Loucy (cell line): ENCODE measurements around the gene LIMS3.
"Not testable (repeated sequence)": the region's sequence is repeated elsewhere in the genome, so short reads cannot be mapped to it uniquely, and the experiment has no call there.

Source experiments
- H2AFZ ChIP-seq: fragments of 200-600 bp; sonication (generic); 2 replicates; pipeline ENCODE4 v1.6.0; 2016; ENCODE audit warnings: antibody characterized with exemption, mild to moderate bottlenecking, low read length, moderate library complexity
- H3F3A ChIP-seq: fragments of 200-600 bp; 2 replicates; pipeline ENCODE4 v1.6.0; 2016; ENCODE audit warnings: antibody characterized with exemption, low read depth, mild to moderate bottlenecking
- H3K27me3 ChIP-seq: fragments of 200-600 bp; sonication (generic); 2 replicates; pipeline ENCODE4 v1.6.1; 2014; ENCODE audit warnings: low read length, mild to moderate bottlenecking; ENCODE audit not compliant: insufficient read depth, poor library complexity, severe bottlenecking
- H3K36me3 ChIP-seq: fragments of 200-600 bp; sonication (generic); 2 replicates; pipeline ENCODE4 v1.6.1; 2016; ENCODE audit warnings: low read length; ENCODE audit not compliant: insufficient read depth
- H3K4me1 ChIP-seq: fragments of 200-600 bp; sonication (generic); 2 replicates; pipeline ENCODE4 v1.5.1; 2014; ENCODE audit warnings: low read length, mild to moderate bottlenecking; ENCODE audit not compliant: insufficient read depth, poor library complexity, severe bottlenecking
- H3K4me2 ChIP-seq: fragments of 200-600 bp; sonication (generic); 2 replicates; pipeline ENCODE4 v1.6.0; 2014; ENCODE audit warnings: antibody characterized with exemption, low read length, low read depth, mild to moderate bottlenecking; ENCODE audit not compliant: poor library complexity, severe bottlenecking
- H3K4me3 ChIP-seq: fragments of 200-600 bp; sonication (generic); 2 replicates; pipeline ENCODE4 v1.5.1; 2014; ENCODE audit warnings: low read length, mild to moderate bottlenecking, mixed read lengths; ENCODE audit not compliant: poor library complexity, severe bottlenecking
- H3K79me2 ChIP-seq: fragments of 200-600 bp; sonication (generic); 2 replicates; pipeline ENCODE4 v1.6.1; 2014; ENCODE audit warnings: low read length; ENCODE audit not compliant: insufficient read depth
- H3K9ac ChIP-seq: fragments of 200-600 bp; sonication (generic); 2 replicates; pipeline ENCODE4 v1.6.0; 2014; ENCODE audit warnings: mild to moderate bottlenecking, low read depth, low read length, moderate library complexity; ENCODE audit not compliant: poor library complexity, severe bottlenecking
- H3K9me2 ChIP-seq: fragments of 200-600 bp; sonication (generic); replicated peaks from 2 replicates; pipeline ENCODE4 v1.6.1; 2016; ENCODE audit warnings: low read depth, low read length, mixed read lengths
- H3K9me3 ChIP-seq: fragments of 200-600 bp; sonication (generic); 2 replicates; pipeline ENCODE4 v1.6.1; 2014; ENCODE audit warnings: mild to moderate bottlenecking, antibody characterized with exemption, low read length, low read depth; ENCODE audit not compliant: insufficient read depth
- H4K20me1 ChIP-seq: fragments of 200-600 bp; sonication (generic); 2 replicates; pipeline ENCODE4 v1.6.0; 2014; ENCODE audit warnings: antibody characterized with exemption, low read length, mild to moderate bottlenecking; ENCODE audit not compliant: insufficient read depth, poor library complexity, severe bottlenecking

Gene LIMS3

GRCh38 chr2:109963942-109964341 is 65.5 kb downstream of the LIMS3 start:
- H3K27me3 ChIP-seq, H3F3A ChIP-seq, H3K36me3 ChIP-seq, H3K79me2 ChIP-seq, H3K4me1 ChIP-seq, H3K9ac ChIP-seq, H3K9me3 ChIP-seq, H2AFZ ChIP-seq, H3K9me2 ChIP-seq, H3K4me3 ChIP-seq, H3K4me2 ChIP-seq, H4K20me1 ChIP-seq: not testable (repeated sequence)

DNA sequence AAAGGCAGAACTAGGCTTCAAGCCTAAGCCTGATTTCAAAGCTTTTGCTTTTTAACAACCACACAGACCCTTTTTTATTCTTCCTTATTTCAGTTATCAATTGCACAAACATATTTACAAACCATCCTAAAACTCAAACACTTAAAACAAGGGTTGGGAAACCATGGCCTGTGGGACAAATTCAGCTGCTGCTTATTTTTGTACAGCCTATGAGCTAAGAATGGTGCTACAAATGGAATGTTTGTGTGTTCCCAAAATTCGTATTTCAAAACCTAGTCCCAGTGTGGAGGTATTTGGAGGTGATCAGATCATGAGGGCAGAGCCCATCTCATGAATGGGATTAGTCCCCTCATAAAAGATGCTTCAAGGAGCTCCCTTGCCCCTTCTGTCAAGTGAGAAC is 67.0 kb downstream of the LIMS3 start:
- H3K79me2 ChIP-seq, H3K9ac ChIP-seq, H3F3A ChIP-seq, H3K9me2 ChIP-seq, H3K9me3 ChIP-seq, H4K20me1 ChIP-seq, H3K4me2 ChIP-seq, H3K36me3 ChIP-seq, H3K4me1 ChIP-seq, H3K27me3 ChIP-seq, H2AFZ ChIP-seq, H3K4me3 ChIP-seq: not testable (repeated sequence)

- H3K27me3 ChIP-seq, H3K4me1 ChIP-seq, H3F3A ChIP-seq, H3K4me2 ChIP-seq, H3K9me3 ChIP-seq, H3K9ac ChIP-seq, H3K36me3 ChIP-seq, H3K9me2 ChIP-seq, H3K79me2 ChIP-seq, H4K20me1 ChIP-seq, H2AFZ ChIP-seq, H3K4me3 ChIP-seq: not testable (repeated sequence)
Measured at GRCh38 chr2:109966107-109966736, 67.7 kb downstream of the LIMS3 start.

DNA sequence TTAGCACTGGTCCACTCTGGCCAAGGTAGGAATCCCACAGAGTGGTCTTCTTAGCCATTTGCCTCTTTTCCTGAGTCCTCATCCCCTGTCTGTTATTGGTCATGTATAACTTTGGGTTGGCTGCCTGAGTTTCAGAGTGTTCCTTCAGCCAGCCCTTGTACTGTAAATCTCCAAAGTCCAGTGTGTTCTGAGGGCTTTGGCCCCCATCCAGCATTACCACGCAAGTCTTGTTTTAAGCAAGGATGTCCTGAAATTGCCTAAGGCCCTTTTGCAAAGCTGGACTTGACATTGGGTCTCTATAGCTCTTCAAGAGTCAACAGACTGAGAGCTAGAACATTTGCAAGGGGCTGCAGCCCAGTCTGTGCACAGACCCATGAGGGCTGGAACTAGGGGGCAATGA is 68.4 kb downstream of the LIMS3 start:
- not testable (repeated sequence) for H3K36me3 ChIP-seq, H3K4me3 ChIP-seq, H3K9ac ChIP-seq, H3K4me2 ChIP-seq, H3K27me3 ChIP-seq, H3K9me3 ChIP-seq, H2AFZ ChIP-seq, H4K20me1 ChIP-seq, H3K9me2 ChIP-seq, H3F3A ChIP-seq, H3K4me1 ChIP-seq, H3K79me2 ChIP-seq

GRCh38 chr2:109969864-109970263 is 71.4 kb downstream of the LIMS3 start:
- H3F3A ChIP-seq, H3K27me3 ChIP-seq, H3K79me2 ChIP-seq, H3K9ac ChIP-seq, H3K4me2 ChIP-seq, H3K9me3 ChIP-seq, H3K36me3 ChIP-seq, H4K20me1 ChIP-seq, H3K4me1 ChIP-seq, H3K9me2 ChIP-seq, H2AFZ ChIP-seq, H3K4me3 ChIP-seq: not testable (repeated sequence)

DNA sequence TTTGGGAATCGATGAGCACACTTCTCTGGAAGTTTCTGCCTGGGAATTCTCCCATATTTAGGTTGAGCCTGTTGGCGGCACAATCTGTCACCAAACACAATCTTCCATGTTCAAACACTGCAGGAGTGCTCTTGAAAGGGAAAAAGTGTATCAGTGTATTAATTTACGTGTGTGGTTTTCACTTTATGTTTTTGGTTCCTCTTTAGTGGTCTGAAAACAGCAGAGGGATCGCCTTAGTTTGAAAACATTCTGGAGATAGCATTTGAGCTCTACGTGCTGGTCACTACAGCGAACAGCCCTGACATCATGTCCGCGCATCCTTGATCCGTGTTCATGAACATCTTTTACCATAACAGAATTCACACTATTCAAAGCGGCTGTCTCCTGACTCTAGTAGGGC is 73.2 kb downstream of the LIMS3 start:
- not testable (repeated sequence) for H4K20me1 ChIP-seq, H3K36me3 ChIP-seq, H3K27me3 ChIP-seq, H2AFZ ChIP-seq, H3K4me1 ChIP-seq, H3K9me2 ChIP-seq, H3K4me3 ChIP-seq, H3K9ac ChIP-seq, H3K79me2 ChIP-seq, H3F3A ChIP-seq, H3K4me2 ChIP-seq, H3K9me3 ChIP-seq
